ENCODE data around the gene ORAI1.
"Not testable (repeated sequence)": the region's sequence is repeated elsewhere in the genome, so short reads cannot be mapped to it uniquely, and the experiment has no call there.

The ORAI1 gene

DNA sequence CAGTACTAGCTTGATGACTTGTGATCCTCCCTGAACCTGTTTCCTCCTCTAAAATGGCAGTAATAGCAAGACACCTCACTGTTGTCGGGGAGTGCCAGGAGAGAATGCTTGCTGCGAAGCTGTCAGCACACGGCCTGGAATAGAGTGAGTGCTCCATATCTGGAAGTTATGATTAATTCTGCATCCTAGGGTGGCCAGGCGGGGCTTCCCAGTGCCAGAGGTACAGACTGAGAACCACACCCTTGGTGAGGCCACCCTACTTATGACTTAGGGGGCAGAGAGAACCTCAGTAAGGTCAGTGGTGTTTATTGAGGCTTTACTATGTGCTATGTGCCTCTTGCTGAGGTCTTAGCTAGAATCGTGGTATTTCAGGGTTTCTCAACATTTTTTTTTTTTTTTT, 23.0 kb downstream of the ORAI1 start:
- DNase-seq (ENCODE audit: low spot score), result no peak

DNA sequence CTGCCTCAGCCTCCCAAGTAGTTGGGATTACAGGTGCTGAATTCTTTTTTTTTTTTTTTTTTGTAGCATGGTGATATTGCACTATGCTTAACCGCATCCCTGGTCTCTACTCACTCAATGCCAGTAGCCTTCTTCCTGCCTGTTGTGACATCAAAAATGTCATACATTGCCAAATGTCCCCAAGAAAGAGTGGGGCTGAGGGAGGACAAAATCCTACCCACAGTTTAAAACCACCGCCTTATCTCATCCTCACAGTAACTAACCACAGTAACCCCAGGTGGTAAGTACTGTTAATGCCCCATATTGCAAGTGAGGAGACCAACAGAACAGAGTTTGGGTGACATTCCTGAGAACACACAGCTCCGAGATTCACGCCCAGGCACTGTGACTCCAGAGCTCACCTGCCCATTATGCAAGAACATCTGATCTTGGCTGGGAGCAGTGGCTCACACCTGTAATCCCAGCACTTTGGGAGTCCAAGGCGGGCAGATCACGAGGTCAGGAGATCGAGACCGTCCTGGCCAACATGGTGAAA, 23.6 kb downstream of the ORAI1 start:
- no peak for DNase-seq (ENCODE audit: low spot score)

DNA sequence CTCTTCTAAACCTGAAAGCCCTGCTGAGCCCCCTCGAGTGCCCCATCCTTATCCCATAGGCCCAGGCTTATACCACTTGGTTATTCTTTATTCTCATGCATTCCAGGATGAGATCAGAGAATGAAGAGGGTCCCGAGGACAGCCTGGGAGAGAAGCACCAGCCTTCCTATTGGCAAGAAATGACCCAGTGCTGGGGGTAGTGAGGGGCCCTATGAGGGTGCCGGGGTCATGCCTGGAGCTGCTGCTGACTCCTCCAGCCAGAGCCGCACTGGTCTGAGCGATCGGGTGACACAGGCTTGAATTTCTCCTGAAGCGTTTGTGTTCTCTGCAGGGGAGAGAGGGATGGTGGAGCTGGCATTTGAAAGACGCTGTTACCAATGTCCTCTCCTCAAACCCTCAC, 25.0 kb downstream of the ORAI1 start:
- DNase-seq (ENCODE audit: low spot score), result no peak

DNA sequence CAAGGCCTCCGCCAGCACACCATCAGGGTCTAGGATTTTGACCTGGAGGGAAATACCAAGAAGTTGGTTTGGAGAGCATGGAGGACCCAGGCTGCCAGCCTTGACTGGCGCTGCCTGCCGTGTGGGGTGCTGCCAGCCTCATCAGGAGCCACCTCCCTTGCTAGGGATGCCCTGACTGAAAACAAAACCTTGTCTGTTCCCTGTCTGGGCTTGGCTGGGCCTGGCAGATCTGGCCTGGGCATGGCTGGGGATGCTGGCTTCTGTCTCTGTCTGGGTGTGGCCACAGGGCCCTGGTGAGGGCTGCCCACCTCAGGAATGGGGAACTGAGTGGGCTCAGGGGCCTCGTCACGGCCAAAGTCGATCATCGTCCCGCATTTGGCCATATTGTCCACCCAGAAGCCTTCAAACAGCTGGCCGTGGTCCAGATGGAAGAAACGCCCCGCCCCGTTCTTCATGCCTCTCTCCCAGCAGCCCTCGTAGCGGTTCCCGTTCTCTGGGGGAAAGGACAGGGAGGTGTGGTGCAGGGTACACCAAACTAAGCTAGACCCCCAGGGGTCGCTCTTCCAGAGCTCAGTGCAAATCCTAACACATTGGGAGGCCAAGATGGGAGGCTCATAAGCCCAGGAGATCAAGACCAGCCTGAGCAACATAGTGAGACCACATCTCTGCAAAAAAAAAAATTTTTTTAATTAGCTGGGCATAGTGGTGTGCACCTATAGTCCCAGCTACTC, 26.6 kb downstream of the ORAI1 start:
- no peak for DNase-seq (ENCODE audit: low spot score)

DNA sequence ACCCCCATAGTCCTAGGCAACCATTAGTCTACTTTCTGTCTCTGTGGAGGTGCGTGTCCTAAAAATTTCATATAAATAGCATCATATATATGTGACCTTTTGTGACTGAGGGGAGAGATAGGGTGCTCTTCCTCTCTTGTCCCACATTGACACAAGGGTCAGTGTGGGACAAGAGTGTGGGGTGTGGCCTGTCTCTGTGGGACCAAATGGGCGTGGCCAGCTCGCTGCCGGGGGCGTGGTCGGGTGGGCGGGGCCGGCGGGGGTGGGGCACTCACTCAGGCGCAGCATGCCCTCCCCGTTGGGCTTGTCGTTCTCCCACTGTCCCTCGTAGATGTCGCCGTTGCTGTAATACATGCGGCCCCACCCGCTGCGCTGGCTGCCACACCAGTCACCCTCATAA, 27.7 kb downstream of the ORAI1 start:
- no peak for DNase-seq (ENCODE audit: low spot score)

DNA sequence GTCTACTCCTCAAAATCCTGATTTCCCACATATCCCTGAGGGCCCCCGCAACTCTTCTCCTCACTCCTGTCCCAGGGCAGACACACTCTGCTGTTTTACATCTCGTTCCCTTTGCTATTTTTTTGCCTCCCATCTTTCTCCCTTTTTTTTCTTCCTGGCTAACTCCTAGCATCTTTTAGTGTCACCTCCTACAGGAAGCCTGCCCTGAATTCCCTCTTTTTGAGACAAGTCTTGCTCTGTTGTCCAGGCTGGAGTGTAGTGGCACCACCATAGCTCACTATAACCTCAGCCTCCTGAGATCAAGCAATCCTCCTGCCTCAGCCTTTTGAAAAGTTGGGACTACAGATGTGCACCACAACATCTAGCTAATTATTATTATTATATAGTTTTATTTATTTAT, 29.8 kb downstream of the ORAI1 start:
- no peak for DNase-seq (ENCODE audit: low spot score)

DNA sequence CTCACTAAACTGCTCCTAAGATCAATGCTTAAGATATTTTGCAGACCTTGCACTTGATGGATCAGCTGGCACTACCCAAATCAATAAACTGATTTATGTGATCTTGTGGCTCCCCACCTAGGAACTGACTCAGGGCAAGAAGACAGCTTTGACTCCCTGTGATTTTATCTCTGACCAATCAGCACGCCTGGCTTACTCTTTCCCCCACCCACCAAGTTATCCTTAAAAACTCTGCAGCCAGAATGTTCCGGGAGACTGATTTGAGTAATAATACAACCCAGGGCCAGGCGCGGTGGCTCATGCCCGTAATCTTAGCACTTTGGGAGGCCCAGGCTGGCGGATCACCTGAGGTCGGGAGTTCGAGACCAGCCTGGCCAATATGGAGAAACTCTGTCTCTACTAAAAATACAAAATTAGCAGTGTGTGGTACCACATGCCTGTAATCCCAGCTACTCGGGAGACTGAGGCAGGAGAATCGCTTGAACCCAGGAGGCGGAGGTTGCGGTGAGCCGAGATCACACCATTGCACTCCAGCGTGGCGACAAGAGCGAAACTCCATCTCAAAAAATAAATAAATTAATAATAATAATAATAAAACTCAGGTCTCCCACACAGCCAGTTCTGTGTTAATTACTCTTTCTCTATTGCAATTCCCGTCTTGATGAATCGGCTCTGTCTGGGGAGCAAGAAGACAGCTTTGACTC, 31.1 kb downstream of the ORAI1 start:
- DNase-seq (ENCODE audit: low spot score), result peak; percentile 23

DNA sequence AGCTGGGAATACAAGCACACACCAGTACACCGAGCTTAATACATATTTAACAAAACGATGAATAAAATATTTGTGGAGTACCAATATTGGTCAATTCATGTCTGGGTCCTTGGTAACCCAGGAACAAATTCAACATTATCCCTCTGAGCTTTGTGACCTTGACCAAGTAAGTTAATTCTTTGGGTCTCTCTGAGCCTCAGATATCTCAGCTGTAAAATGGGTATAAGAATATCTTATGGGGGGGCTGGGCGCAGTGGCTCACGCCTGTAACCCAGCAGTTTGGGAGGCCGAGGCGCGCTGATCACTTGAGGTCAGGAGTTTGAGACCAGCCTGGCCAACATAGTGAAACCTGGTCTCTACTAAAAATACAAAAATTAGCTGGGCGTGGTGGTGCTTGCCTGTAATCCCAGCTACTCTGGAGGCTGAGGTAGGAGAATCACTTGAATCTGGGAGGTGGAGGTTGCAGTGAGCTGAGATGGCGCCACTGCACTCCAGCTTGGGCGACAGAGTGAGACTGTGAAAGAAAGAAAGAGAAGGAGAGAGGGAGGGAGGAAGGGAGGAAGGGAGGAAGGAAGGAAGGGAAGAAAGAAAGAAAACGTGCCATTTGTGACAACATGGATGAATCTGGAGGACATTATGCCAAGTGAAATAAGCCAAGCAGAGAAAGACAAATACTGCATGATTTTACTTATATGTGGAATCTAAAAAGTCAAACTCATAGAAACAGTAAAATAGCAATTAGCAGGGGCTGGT, 35.2 kb downstream of the ORAI1 start:
- DNase-seq (ENCODE audit: low spot score), result not testable (repeated sequence)

DNA sequence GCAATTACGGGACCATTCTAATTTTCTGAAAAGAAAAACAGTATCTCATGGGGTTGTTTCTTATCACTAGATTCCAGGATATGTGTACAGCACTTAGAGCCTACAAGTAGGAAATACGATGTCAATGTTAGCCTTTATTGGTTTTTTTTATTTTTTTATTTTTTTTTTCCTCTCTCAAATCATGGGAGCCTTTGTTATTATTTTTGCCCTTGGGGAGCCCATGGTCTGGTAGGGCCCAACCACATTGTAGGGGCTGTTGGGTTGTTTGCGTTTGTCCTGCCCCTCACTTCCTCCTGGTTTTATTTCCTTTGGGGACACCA, 37.2 kb downstream of the ORAI1 start:
- DNase-seq (ENCODE audit: low spot score), result no peak

DNA sequence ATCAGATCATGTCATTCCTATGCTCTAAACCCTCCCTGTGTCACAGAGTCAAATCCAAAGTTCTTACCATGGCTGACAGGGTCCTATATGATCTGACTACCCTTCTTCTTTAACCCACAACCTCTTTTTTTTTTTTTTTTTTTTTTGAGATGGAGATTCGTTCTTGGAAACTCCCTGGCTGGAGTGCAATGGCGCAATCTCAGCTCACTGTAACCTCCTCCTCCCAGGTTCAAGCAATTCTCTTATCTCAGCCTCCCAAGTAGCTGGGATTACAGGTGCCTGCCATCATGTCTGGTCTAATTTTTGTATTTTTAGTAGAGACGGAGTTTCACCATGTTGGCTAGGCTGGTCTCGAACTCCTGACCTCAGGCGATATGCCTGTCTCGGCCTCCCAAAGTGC, 40.5 kb downstream of the ORAI1 start:
- not testable (repeated sequence) for DNase-seq (ENCODE audit: low spot score)

DNA sequence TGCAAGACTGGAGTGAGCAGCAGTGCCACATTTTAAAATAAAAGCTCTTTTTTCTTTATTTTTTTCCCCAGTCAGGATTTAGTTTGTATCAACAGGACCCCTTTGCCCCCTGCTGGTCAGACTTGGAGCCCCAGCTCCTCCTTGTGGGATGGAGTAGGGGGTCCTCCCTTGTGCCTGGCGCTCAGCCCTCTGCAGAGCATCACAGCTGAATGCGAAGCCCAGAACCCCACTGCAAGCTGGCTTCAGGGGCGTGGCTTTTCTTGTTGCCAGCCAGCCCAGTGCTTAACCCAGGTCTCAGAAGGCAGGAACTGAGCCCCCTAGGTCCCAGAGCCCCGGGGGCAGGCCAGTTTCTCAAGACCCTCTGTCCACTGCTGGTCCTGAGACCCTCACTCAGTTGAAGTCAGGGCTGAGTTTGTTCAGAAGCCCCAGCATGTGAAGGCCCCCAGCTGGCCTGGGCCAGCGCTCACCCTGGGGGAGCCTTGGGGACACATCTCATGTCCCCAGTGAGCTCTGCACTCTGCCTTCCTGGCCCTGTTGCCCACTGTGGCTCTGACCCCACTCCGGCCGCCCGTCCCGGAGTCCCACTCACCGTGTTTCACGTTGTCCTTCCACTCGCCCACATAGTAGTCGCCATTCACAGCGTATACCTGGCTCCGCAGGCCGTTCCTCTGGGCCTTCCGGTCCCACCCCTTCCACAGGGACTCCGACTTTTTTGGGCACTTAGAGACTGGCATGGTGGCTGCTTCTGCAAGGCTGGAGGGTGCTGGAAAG, 42.6 kb downstream of the ORAI1 start:
- peak; percentile 11 for DNase-seq (ENCODE audit: low spot score)

DNA sequence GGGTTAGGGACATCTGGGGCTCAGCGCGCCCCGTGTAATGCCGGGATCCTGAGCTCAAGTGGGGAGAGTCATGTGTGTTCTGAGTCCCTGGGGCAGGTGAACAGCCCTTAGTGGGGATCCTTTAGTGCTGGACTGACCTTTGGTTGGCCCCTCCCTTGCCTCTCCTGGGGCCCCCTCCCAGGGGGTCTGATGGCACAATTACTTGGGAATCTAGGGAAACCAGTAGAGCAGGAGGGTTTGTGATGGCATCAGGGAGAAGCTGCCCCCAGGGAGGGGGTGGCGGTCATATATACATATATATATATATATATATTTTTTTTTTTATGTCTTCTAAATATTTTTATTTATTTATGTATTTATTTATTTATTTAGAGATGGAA, 43.2 kb downstream of the ORAI1 start, which contains the start of gene MORN3:
MORN3 (minus strand) TSS at position 134 of the 380 bp plus-strand sequence. CDS start 171 bp downstream, outside the sequence.
- no peak for DNase-seq (ENCODE audit: low spot score)

DNA sequence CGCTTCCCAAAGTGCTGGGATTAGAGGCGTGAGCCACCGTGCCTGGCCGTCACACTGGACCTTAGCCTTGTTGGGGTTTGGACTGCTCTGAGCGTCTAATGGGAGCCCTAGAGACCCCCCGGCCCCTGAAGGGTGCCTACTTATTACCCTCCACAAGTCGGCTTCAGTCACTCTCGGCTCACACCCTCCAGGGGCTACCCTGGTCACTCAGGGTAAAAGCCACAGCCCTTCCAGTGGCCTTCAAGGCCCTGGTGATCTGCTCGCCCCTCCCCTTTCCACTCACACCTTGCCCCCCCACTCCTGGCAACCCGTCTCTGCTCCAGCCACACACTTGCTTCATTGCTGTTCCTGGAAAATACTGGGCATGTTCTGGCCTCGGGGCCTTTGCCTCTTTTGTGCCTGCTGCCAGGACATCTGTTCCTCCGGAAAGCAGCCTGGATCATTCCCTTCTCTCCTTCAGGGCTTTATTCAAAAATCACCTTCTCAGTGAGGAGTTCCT, 46.7 kb downstream of the ORAI1 start:
- DNase-seq (ENCODE audit: low spot score), result no peak

DNA sequence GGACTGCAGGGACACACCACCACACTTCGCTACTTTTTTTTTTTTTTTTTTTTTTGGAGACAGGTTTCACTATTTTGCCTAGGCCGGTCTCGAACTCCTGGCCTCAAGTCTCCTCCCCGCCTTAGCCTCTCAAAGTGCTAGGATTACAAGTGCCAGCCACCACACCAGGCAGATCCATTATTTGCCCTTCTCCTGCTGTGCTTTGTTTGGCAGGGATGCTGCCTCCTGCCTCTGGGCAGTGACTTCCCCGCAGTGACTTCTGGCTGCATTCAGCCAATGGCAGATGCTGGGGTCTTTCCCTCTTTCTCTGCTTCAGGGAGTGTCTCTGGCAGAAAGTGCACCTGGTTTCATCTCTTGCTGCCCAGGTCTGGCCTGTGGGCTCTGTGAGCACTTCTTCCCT, 49.9 kb downstream of the ORAI1 start:
- DNase-seq (ENCODE audit: low spot score), result no peak

DNA sequence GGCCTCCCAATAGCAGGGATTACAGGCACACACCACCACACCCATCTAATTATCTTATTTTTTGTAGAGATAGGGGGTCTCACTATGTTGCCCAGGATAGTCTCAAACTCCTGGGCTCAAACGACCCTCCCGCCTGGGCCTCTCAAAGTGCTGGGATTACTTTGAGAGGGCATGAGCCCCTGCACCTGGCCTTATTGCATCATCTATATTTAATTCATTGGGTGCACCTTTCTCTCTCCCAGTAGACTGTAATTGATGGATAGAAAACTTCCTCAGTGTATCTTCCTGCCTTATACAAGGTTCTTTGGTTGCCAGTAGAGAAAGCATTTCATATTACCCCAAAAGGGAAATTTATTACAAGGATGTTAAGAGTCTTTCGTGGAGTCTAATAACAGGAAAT, 52.0 kb downstream of the ORAI1 start:
- DNase-seq (ENCODE audit: low spot score), result no peak

DNA sequence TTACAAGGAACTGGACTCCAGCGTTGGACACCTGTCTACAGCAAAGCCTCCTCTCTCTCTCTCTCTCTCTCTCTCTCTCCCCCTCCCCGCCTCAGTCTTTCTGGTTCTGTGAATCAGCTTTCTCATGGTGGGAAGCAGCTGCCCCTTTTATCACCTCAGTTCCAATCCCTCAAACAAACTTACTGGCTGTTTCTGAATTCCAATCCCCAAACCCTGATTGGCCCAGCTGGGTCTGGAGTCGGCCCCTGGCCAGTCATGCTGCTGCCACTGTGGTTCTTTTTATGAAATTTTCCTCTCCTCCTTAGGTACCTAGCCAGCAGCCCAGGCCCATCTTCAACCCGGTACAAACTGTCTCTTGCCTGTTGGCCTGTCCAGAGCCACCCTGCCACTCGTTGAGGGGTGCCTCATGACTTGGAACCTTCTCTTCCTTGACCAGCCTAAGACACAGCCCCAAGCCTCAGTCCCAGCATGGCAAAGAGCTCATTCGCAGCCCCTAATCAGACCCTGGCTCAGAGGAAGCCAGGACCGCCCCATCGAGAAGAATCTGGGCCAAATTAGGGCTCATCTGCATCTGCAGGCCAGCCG, 52.5 kb downstream of the ORAI1 start:
- DNase-seq (ENCODE audit: low spot score), result no peak

DNA sequence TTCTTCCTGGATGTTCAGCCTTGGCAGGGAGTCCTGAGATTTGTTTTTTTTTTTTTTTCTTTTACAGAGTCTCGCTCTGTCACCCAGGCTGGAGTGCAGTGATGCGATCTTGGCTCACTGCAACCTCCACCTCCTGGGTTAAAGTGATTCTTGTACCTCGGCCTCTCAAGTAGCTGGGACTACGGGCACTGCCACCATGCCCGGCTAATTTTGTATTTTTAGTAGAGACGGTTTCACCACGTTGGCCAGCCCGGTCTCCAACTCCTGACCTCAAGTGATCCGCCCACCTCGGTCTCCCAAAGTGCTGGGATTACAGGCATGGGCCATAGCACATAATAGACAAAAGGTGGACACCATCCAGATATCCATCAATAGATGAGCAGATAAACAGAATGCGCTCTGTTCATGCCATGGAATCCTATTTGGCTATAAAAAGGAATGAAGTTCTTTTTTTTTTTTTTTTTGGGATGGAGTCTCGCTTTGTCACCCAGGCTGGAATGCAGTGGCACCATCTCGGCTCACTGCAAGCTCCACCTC, 53.4 kb downstream of the ORAI1 start:
- not testable (repeated sequence) for DNase-seq (ENCODE audit: low spot score)

DNA sequence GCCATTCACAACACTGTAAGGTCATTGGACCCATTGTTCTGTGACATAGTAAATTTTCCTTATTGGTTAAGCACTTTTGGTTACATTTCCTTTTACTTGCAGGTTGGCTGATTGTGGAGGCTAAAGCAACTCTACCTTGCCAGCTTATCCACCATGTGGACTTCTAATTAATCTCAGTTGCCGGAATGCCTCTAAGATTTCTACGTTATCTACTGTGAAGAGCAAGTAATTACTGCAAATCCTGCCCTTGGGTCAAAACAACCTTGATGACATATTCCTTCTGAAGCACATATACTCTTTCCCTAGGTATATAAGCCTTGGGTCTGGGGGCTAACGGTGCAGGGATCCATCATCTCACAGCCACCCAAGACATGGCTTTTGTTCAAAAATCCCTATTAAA, 62.6 kb downstream of the ORAI1 start:
- no peak for DNase-seq (ENCODE audit: low spot score)

DNA sequence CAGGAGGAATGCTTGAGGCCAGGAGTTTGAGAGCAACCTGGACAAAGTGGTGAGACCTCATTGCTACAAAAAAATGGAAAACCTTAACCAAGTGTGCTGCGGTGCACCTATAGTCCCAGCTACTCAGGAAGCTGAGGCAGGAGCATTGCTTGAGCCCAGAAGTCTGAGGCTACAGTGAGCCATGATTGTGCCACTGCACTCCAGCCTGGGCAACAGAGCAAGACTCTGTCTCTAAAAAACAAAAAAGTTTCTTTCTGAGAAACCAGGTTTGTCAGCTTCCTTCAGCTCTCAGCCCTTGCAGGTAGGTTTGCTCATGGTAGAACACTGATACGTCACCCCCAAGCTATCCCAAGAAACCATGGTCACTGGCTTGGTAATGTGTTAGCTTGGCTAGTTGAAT, 63.1 kb downstream of the ORAI1 start:
- no peak for DNase-seq (ENCODE audit: low spot score)
